CD14-positive monocyte (primary cell): ENCODE results near the gene TXNL1. TPM values are rescaled to one million over a fixed set of nuclear protein-coding genes. Genes with fewer than 3 reads are reported as not detected.
A peak's percentile ranks its signal among the peaks of the same experiment; 100 is the strongest.

ENCODE experiments used
- DNase-seq, 3 donors: peaks; one replicate each; pipeline ENCODE4 v3.0.0-alpha.2; 2011 to 2022
- H2AFZ ChIP-seq: 2 replicates; pipeline ENCODE4 v1.6.0; 2012; ENCODE audit warnings: mild to moderate bottlenecking, low read depth, low read length, inconsistent platforms; ENCODE audit not compliant: insufficient read depth, poor library complexity, severe bottlenecking
- H3K27ac ChIP-seq, 2 donors: 1 replicate in 1 of 2; 2 replicates in 1 of 2; pipeline ENCODE4 v1.5.1; 2012 to 2013; ENCODE audit warnings: low read length in 2 of 2, control low read depth in 1 of 2, inconsistent platforms in 1 of 2, low read depth in 1 of 2, mild to moderate bottlenecking in 1 of 2
- H3K27me3 ChIP-seq, 2 donors: one replicate each; pipeline versions ENCODE4 v1.6.0 to v1.6.1; 2011 to 2013; ENCODE audit warnings: low read length in 2 of 2; ENCODE audit not compliant: control insufficient read depth in 2 of 2, insufficient read depth in 2 of 2
- H3K36me3 ChIP-seq, 2 donors: replicated peaks in 1 of 2; 1 replicate in 1 of 2; 2 replicates in 1 of 2; pipeline versions ENCODE4 v1.5.1 to v1.6.1; 2012 to 2013; ENCODE audit warnings: low read length in 2 of 2, control low read depth in 1 of 2, inconsistent platforms in 1 of 2, mild to moderate bottlenecking in 1 of 2; ENCODE audit not compliant: insufficient read depth in 2 of 2, control insufficient read depth in 1 of 2
- H3K4me1 ChIP-seq, 2 donors: 1 replicate in 1 of 2; 2 replicates in 1 of 2; pipeline versions ENCODE4 v1.5.1 to v1.6.1; 2012 to 2013; ENCODE audit warnings: low read length in 2 of 2, control low read depth in 1 of 2, inconsistent platforms in 1 of 2, mild to moderate bottlenecking in 1 of 2, moderate library complexity in 1 of 2; ENCODE audit not compliant: insufficient read depth in 2 of 2, control insufficient read depth in 1 of 2
- H3K4me2 ChIP-seq: replicated peaks from 2 replicates; pipeline ENCODE3; 2012; ENCODE audit warnings: low read length, moderate library complexity, mild to moderate bottlenecking; ENCODE audit not compliant: poor library complexity, severe bottlenecking; ENCODE audit errors: extremely low read depth
- H3K4me3 ChIP-seq, 3 experiments: fragments of 200-600 bp in 1 of 3; sonication (generic) in 1 of 3; replicated peaks in 1 of 3; 1 replicate in 2 of 3; 2 replicates in 1 of 3; pipeline ENCODE4 v1.5.1; 2011 to 2013; ENCODE audit warnings: low read length in 3 of 3, mild to moderate bottlenecking in 3 of 3, control low read depth in 2 of 3, low read depth in 2 of 3, inconsistent platforms in 1 of 3, moderate library complexity in 1 of 3
- H3K79me2 ChIP-seq: 2 replicates; pipeline ENCODE4 v1.6.0; 2012; ENCODE audit warnings: mild to moderate bottlenecking, control low read depth, inconsistent platforms, low read length, moderate library complexity; ENCODE audit not compliant: insufficient read depth
- H3K9ac ChIP-seq: 2 replicates; pipeline ENCODE4 v1.6.0; 2017; ENCODE audit warnings: low read length, mild to moderate bottlenecking; ENCODE audit not compliant: insufficient read depth, poor library complexity, severe bottlenecking
- H3K9me3 ChIP-seq, 2 donors: replicated peaks in 1 of 2; 1 replicate in 1 of 2; 2 replicates in 1 of 2; pipeline versions ENCODE4 v1.5.1 to v1.6.1; 2012 to 2013; ENCODE audit warnings: low read length in 2 of 2, control low read depth in 1 of 2; ENCODE audit not compliant: control insufficient read depth in 1 of 2, insufficient read depth in 1 of 2
- H4K20me1 ChIP-seq: 2 replicates; pipeline ENCODE4 v1.6.0; 2012; ENCODE audit warnings: mild to moderate bottlenecking, low read length, control low read depth, moderate library complexity; ENCODE audit not compliant: insufficient read depth
- H3K27ac Mint-ChIP-seq, 7 donors: one replicate each; pipeline ENCODE4 v1.8.0; 2020; ENCODE audit warnings: mild to moderate bottlenecking in 7 of 7, mixed read lengths in 7 of 7, moderate library complexity in 6 of 7, inconsistent platforms in 2 of 7
- H3K27me3 Mint-ChIP-seq, 3 donors: one replicate each; pipeline ENCODE4 v1.8.0; 2021 to 2022; ENCODE audit warnings: low read depth in 3 of 3, mild to moderate bottlenecking in 3 of 3, mixed read lengths in 3 of 3, moderate library complexity in 3 of 3, inconsistent platforms in 1 of 3
- H3K36me3 Mint-ChIP-seq, 2 donors: one replicate each; pipeline ENCODE4 v1.8.0; 2020; ENCODE audit warnings: mixed read lengths in 2 of 2, inconsistent platforms in 1 of 2, mild to moderate bottlenecking in 1 of 2
- H3K4me1 Mint-ChIP-seq: one replicate; pipeline ENCODE4 v1.8.0; 2020; ENCODE audit warnings: mild to moderate bottlenecking, mixed read lengths
- H3K4me3 Mint-ChIP-seq, 2 donors: one replicate each; pipeline ENCODE4 v1.8.0; 2020; ENCODE audit warnings: mild to moderate bottlenecking in 2 of 2, mixed read lengths in 2 of 2, moderate library complexity in 1 of 2
- H3K9me3 Mint-ChIP-seq, 7 donors: one replicate each; pipeline ENCODE4 v1.8.0; 2020 to 2022; ENCODE audit warnings: mixed read lengths in 7 of 7, mild to moderate bottlenecking in 6 of 7, moderate library complexity in 6 of 7, inconsistent platforms in 2 of 7
- CTCF ChIP-seq: fragments of 200-600 bp; IDR thresholded peaks from one replicate; pipeline ENCODE4 v1.8.0; 2022; ENCODE audit warnings: antibody characterized with exemption, mild to moderate bottlenecking
- WGBS: methylation state at CpG from one replicate; pipeline ENCODE4 v1.1.5; 2013; ENCODE audit warnings: missing lambda C conversion rate; ENCODE audit not compliant: insufficient coverage; 5-methylcytosine and 5-hydroxymethylcytosine counted together
- intact Hi-C, 2 donors: fragments of 100-400 bp; cut with micrococcal nuclease; formaldehyde crosslinking; loops; one replicate each; pipeline versions ENCODE4 v1.15.0 to v1.15.1; 2023
- polyA plus RNA-seq, 3 donors: library from polyadenylated mRNA; depleted of rRNA in 1 of 3; unstranded in 2 of 3; stranded (reverse) in 1 of 3; fragments of 300-500 nt in 2 of 3; fragments of >200 nt in 1 of 3; fragmentation: Illumina TruSeq in 2 of 3; gene quantifications; 1 replicate in 2 of 3; 2 replicates in 1 of 3; pipeline ENCODE4 v1.2.3, GENCODE V29; 2012 to 2021

The TXNL1 gene
- polyA plus RNA-seq, 3 donors, result 22.3 to 80.4 (median 77.8) TPM

GRCh38 chr18:56562479-56562878 is 75.9 kb downstream of the TXNL1 start:
- Mint-ChIP-seq H3K4me3 (no peak overlapping the region), H3K27ac (peak overlapping the region in 1 of 7 donors; percentile 76), H3K9me3 (no peaks in the 10 kb centered on the region), H3K27me3 (peaks cover 0 to 7% (median 0%) of the 10 kb centered on the region in 3 donors), H3K36me3 (no peaks in the 10 kb centered on the region), H3K4me1 (peaks cover 29% of the 10 kb centered on the region)
- Histone ChIP-seq H3K36me3 (no peaks in the 10 kb centered on the region), H3K27ac (no peak overlapping the region), H3K27me3 (no peaks in the 10 kb centered on the region), H3K4me3 (no peak overlapping the region), H3K4me1 (peaks cover 25 to 30% of the 10 kb centered on the region in 2 donors), H2AFZ (no peak overlapping the region), H4K20me1 (no peaks in the 10 kb centered on the region), H3K79me2 (no peaks in the 10 kb centered on the region), H3K9me3 (no peaks in the 10 kb centered on the region), H3K4me2 (no peak overlapping the region), H3K9ac (no peak overlapping the region)
- 93% methylated on average over 3 of the region's 5 CpGs for WGBS
- no peak for DNase-seq
- intact Hi-C loops, result loop anchor here in 1 of 2 donors (10.0 kb wide), 1 partner anchor 68 kb away; no protein-coding TSS in a partner anchor
- TF ChIP-seq CTCF, result no peak

GRCh38 chr18:56560992-56561391 is 77.4 kb downstream of the TXNL1 start:
- Histone ChIP-seq H3K9ac (no peak overlapping the region), H3K4me3 (no peak overlapping the region), H3K79me2 (no peaks in the 10 kb centered on the region), H3K4me1 (peaks cover 23 to 27% of the 10 kb centered on the region in 2 donors), H2AFZ (no peak overlapping the region), H3K27me3 (no peaks in the 10 kb centered on the region), H3K36me3 (no peaks in the 10 kb centered on the region), H3K27ac (no peak overlapping the region), H3K4me2 (no peak overlapping the region), H4K20me1 (no peaks in the 10 kb centered on the region), H3K9me3 (peaks cover 0 to 1% of the 10 kb centered on the region in 2 donors)
- TF ChIP-seq CTCF, result no peak
- no CpG with 5 or more reads among the region's 2 CpGs for WGBS
- DNase-seq, result peak in 1 of 3 donors; percentile 44
- Mint-ChIP-seq H3K27ac (no peak overlapping the region), H3K4me3 (no peak overlapping the region), H3K9me3 (peaks cover 0 to 2% (median 0%) of the 10 kb centered on the region in 7 donors), H3K27me3 (peaks cover 0 to 7% (median 0%) of the 10 kb centered on the region in 3 donors), H3K36me3 (no peaks in the 10 kb centered on the region), H3K4me1 (peaks cover 25% of the 10 kb centered on the region)
- intact Hi-C loops, result loop anchor here in 1 of 2 donors (10.0 kb wide), 1 partner anchor 66 kb away; no protein-coding TSS in a partner anchor
